Measurements from ENCODE around the gene RMRP. TPM values are rescaled to one million over a fixed set of nuclear protein-coding genes. Genes with fewer than 3 reads are reported as not detected.

Gene RMRP
- total RNA-seq, 2 donors from 2014 or later = 17,358 to 20,060 TPM

GRCh38 chr9:35619800-35620158, 38.0 kb downstream of the RMRP start:
- 83 to 100% methylated on average over 2 of the region's 2 CpGs for WGBS, 2 experiments (ENCODE audit: insufficient coverage in 1 of 2, insufficient read length in 1 of 2)
- no peak for TF ChIP-seq CTCF (conservative IDR thresholded peaks at IDR 0.05)
- Histone ChIP-seq H3K4me1 (ENCODE audit: control insufficient read depth, insufficient read depth, low read length) (no peaks in the 10 kb centered on the region), H3K27ac (ENCODE audit: low read depth, low read length) (no peak overlapping the region), H3K4me3 (ENCODE audit: low read length) (no peak overlapping the region), H3K9ac (ENCODE audit: extremely low read depth, low read length, poor library complexity, severe bottlenecking) (no peak overlapping the region), H3K36me3 (ENCODE audit: control insufficient read depth, insufficient read depth, low read length) (no peaks in the 10 kb centered on the region), H3K27me3 (ENCODE audit: control insufficient read depth, insufficient read depth, low read length, poor library complexity, severe bottlenecking) (peaks cover 32% of the 10 kb centered on the region), H3K9me3 (ENCODE audit: control insufficient read depth, low read length) (no peaks in the 10 kb centered on the region)
- no peak for DNase-seq
- H3K27ac Mint-ChIP-seq = no peak overlapping the region
- peaks cover 47% of the 10 kb centered on the region for H3K27me3 Mint-ChIP-seq (ENCODE audit: insufficient read depth)
- no peaks in the 10 kb centered on the region for H3K9me3 Mint-ChIP-seq
- H3K36me3 Mint-ChIP-seq (ENCODE audit: low read depth) = no peaks in the 10 kb centered on the region
- H3K4me1 Mint-ChIP-seq = peaks cover 12% of the 10 kb centered on the region
- H3K4me3 Mint-ChIP-seq = no peak overlapping the region

GRCh38 chr9:35618854-35619799, 38.7 kb downstream of the RMRP start:
- no peak overlapping the region for H3K27ac Mint-ChIP-seq
- Histone ChIP-seq H3K27ac (ENCODE audit: low read depth, low read length) (no peak overlapping the region), H3K27me3 (ENCODE audit: control insufficient read depth, insufficient read depth, low read length, poor library complexity, severe bottlenecking) (peaks cover 38% of the 10 kb centered on the region), H3K9me3 (ENCODE audit: control insufficient read depth, low read length) (no peaks in the 10 kb centered on the region), H3K36me3 (ENCODE audit: control insufficient read depth, insufficient read depth, low read length) (no peaks in the 10 kb centered on the region), H3K4me3 (ENCODE audit: low read length) (no peak overlapping the region), H3K9ac (ENCODE audit: extremely low read depth, low read length, poor library complexity, severe bottlenecking) (no peak overlapping the region), H3K4me1 (ENCODE audit: control insufficient read depth, insufficient read depth, low read length) (no peaks in the 10 kb centered on the region)
- no peak for TF ChIP-seq CTCF (conservative IDR thresholded peaks at IDR 0.05)
- no peak overlapping the region for H3K4me3 Mint-ChIP-seq
- peaks cover 12% of the 10 kb centered on the region for H3K4me1 Mint-ChIP-seq
- 90 to 97% methylated on average over 6 to 17 of the region's 17 CpGs for whole genome bisulfite sequencing, 2 experiments (ENCODE audit: insufficient coverage in 1 of 2, insufficient read length in 1 of 2)
- peaks cover 53% of the 10 kb centered on the region for H3K27me3 Mint-ChIP-seq (ENCODE audit: insufficient read depth)
- H3K36me3 Mint-ChIP-seq (ENCODE audit: low read depth) = no peaks in the 10 kb centered on the region
- no peak for DNase-seq
- H3K9me3 Mint-ChIP-seq = no peaks in the 10 kb centered on the region

GRCh38 chr9:35618325-35618727, 39.5 kb downstream of the RMRP start, which contains the start of gene CD72:
Gene CD72 (minus strand): TSS chr9:35618413. CDS start chr9:35618303, 110 bp downstream.
- H3K27ac Mint-ChIP-seq = no peak within 1 kb of the TSS
- 85 to 88% methylated on average over 7 of the region's 7 CpGs for WGBS, 2 experiments (ENCODE audit: insufficient coverage in 1 of 2, insufficient read length in 1 of 2)
- no peak for TF ChIP-seq CTCF (conservative IDR thresholded peaks at IDR 0.05)
- Histone ChIP-seq H3K9ac (ENCODE audit: extremely low read depth, low read length, poor library complexity, severe bottlenecking) (no peak within 1 kb of the TSS), H3K27me3 (ENCODE audit: control insufficient read depth, insufficient read depth, low read length, poor library complexity, severe bottlenecking) (peaks cover 43% of the 10 kb centered on the region), H3K4me3 (ENCODE audit: low read length) (peak within 1 kb of the TSS; percentile 68), H3K4me1 (ENCODE audit: control insufficient read depth, insufficient read depth, low read length) (no peaks in the 10 kb centered on the region), H3K9me3 (ENCODE audit: control insufficient read depth, low read length) (no peaks in the 10 kb centered on the region), H3K27ac (ENCODE audit: low read depth, low read length) (no peak within 1 kb of the TSS), H3K36me3 (ENCODE audit: control insufficient read depth, insufficient read depth, low read length) (no peaks in the 10 kb centered on the region)
- peaks cover 12% of the 10 kb centered on the region for H3K4me1 Mint-ChIP-seq
- no peaks in the 10 kb centered on the region for H3K36me3 Mint-ChIP-seq (ENCODE audit: low read depth)
- no peaks in the 10 kb centered on the region for H3K9me3 Mint-ChIP-seq
- no peak for DNase-seq
- H3K27me3 Mint-ChIP-seq (ENCODE audit: insufficient read depth) = peaks cover 60% of the 10 kb centered on the region
- peak within 1 kb of the TSS; percentile 58 for H3K4me3 Mint-ChIP-seq

Data from endodermal cell (in vitro differentiated cells).